SKM-1 (cell line): ENCODE data around the gene C16orf96.

Experiments used
- DNase-seq: peaks from one replicate; lab custom pipeline; 2025; ENCODE audit not compliant: unreplicated experiment; lab: John Stamatoyannopoulos, UW

The C16orf96 gene

GRCh38 chr16:4599037-4599436, 42.9 kb downstream of the C16orf96 start:
- no peak for DNase-seq

GRCh38 chr16:4599545-4599944, 43.4 kb downstream of the C16orf96 start:
- DNase-seq, result no peak

GRCh38 chr16:4601036-4601863, 45.1 kb downstream of the C16orf96 start:
- DNase-seq, result no peak

GRCh38 chr16:4601864-4602186, 45.7 kb downstream of the C16orf96 start:
- no peak for DNase-seq

GRCh38 chr16:4602331-4602730, 46.2 kb downstream of the C16orf96 start:
- no peak for DNase-seq

GRCh38 chr16:4603624-4604170, 47.6 kb downstream of the C16orf96 start:
- no peak for DNase-seq

- DNase-seq, result no peak
Measured at GRCh38 chr16:4604401-4604800, 48.3 kb downstream of the C16orf96 start.

- no peak for DNase-seq
Measured at GRCh38 chr16:4606354-4606753, 50.2 kb downstream of the C16orf96 start.

- no peak for DNase-seq
Measured at GRCh38 chr16:4607841-4608703, 51.9 kb downstream of the C16orf96 start.

- DNase-seq, result no peak
Measured at GRCh38 chr16:4608704-4608980, 52.5 kb downstream of the C16orf96 start.

GRCh38 chr16:4609200-4610010, 53.3 kb downstream of the C16orf96 start:
- no peak for DNase-seq

GRCh38 chr16:4610011-4611005, 54.2 kb downstream of the C16orf96 start:
- DNase-seq, result no peak

- DNase-seq, result no peak
Measured at GRCh38 chr16:4611337-4612021, 55.3 kb downstream of the C16orf96 start.

- DNase-seq, result no peak
Measured at GRCh38 chr16:4612474-4612931, 56.4 kb downstream of the C16orf96 start.

- no peak for DNase-seq
Measured at GRCh38 chr16:4612977-4613635, 57.0 kb downstream of the C16orf96 start.

- DNase-seq, result no peak
Measured at GRCh38 chr16:4613636-4614570, 57.8 kb downstream of the C16orf96 start.

- DNase-seq, result peak; percentile 42
Measured at GRCh38 chr16:4614571-4615383, 58.6 kb downstream of the C16orf96 start, which contains the start of gene UBALD1. TSS of gene UBALD1 (minus strand) at chr16:4614888. CDS start at chr16:4614797, 91 bp downstream.
